ENCODE results near the gene LGSN. TPM values are rescaled to one million over a fixed set of nuclear protein-coding genes. Genes with fewer than 3 reads are reported as not detected.

LGSN gene
- total RNA-seq, 2 donors from 2014 or later: under 0.01 to 0.26 TPM

DNA sequence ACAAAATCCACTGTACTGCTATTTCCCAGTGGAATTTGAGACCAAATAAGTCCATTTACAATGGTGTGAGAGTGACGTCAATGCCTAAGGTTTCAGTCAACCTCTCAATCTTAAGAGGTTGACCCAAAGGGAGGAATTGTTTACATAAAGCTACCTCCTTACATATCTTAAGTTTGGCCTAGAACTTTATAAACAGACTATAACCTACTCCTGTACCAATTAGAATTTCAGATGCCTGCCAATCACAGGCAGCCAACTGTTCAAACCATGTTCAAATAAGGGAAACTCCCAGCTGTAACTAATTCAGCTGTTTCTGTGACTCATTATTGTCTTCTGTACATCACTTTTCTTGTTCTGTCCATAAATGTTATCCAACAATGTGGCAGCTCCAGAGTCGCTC is 14.5 kb downstream of the LGSN start:
- H3K27me3 ChIP-seq: no peaks in the 10 kb centered on the region
- 74 to 77% methylated on average over 2 of the region's 2 CpGs for WGBS, 2 donors
- H3K9me3 ChIP-seq: no peaks in the 10 kb centered on the region
- H3K4me1 ChIP-seq: no peaks in the 10 kb centered on the region
- DNase-seq (no peak), ATAC-seq (no peak)
- no peaks in the 10 kb centered on the region for H3K36me3 ChIP-seq (replicated peaks in 1 of 2; ENCODE audit: insufficient read depth in 1 of 2, low read depth in 2 of 2)
- TF ChIP-seq POLR2A (IDR thresholded peaks at IDR 0.05): no peak
- TF ChIP-seq, protein P1, sequence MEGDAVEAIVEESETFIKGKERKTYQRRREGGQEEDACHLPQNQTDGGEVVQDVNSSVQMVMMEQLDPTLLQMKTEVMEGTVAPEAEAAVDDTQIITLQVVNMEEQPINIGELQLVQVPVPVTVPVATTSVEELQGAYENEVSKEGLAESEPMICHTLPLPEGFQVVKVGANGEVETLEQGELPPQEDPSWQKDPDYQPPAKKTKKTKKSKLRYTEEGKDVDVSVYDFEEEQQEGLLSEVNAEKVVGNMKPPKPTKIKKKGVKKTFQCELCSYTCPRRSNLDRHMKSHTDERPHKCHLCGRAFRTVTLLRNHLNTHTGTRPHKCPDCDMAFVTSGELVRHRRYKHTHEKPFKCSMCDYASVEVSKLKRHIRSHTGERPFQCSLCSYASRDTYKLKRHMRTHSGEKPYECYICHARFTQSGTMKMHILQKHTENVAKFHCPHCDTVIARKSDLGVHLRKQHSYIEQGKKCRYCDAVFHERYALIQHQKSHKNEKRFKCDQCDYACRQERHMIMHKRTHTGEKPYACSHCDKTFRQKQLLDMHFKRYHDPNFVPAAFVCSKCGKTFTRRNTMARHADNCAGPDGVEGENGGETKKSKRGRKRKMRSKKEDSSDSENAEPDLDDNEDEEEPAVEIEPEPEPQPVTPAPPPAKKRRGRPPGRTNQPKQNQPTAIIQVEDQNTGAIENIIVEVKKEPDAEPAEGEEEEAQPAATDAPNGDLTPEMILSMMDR (IDR thresholded peaks at IDR 0.05): no peak
- H3K27ac ChIP-seq: no peak overlapping the region
- intact Hi-C loops (cut with DNase I): no loop called here
- no peak overlapping the region for H3K4me3 ChIP-seq

DNA sequence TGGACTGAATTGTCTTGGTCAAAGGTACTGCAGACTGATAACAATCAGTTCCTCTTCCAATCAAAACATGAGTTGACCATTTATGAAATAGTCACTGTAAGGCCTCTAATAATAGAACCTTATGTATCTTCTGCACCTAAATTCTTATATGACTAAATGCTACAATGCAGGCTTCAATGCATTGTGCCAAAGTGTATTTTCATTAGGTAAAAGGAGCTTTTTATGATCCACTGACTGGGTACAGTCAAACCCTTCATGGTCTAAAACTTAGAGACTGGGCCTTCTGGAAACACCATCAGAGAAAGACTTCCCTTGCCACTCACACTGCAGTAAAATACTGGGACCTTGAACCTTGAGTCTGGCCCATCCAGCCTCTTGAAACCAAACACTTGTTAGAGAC is 16.3 kb downstream of the LGSN start:
- Histone ChIP-seq H3K27me3 (no peaks in the 10 kb centered on the region), H3K36me3 (replicated peaks in 1 of 2; ENCODE audit: insufficient read depth in 1 of 2, low read depth in 2 of 2) (no peaks in the 10 kb centered on the region), H3K4me1 (no peaks in the 10 kb centered on the region), H3K4me3 (no peak overlapping the region), H3K27ac (no peak overlapping the region), H3K9me3 (no peaks in the 10 kb centered on the region)
- intact Hi-C loops (cut with DNase I): no loop called here
- TF ChIP-seq, protein P1 (IDR thresholded peaks at IDR 0.05): no peak
- TF ChIP-seq POLR2A (IDR thresholded peaks at IDR 0.05): no peak
- ATAC-seq (no peak), DNase-seq (no peak)

DNA sequence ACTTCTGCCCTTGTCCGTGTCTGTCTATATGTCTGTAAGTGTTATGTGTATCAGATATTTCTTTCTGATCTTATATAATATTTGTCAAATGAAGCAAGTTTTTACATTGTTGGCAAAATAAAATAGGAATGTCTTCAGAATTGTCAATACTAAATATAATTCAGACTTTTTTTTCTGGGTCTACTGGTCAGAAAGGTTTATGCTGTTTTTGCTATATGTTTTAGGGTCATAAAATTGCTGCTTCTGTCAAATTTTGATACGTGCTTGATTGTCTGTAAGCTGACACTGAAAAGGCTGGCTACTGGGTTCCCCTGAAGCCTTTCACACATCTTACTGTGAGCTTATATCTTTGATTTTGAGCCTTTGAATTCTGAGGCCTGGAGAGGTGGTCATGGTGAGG is 20.1 kb downstream of the LGSN start:
- WGBS, 2 donors: 83 to 89% methylated on average over 2 of the region's 2 CpGs
- Histone ChIP-seq H3K27me3 (no peaks in the 10 kb centered on the region), H3K27ac (no peak overlapping the region), H3K9me3 (no peaks in the 10 kb centered on the region), H3K4me3 (no peak overlapping the region), H3K36me3 (replicated peaks in 1 of 2; ENCODE audit: insufficient read depth in 1 of 2, low read depth in 2 of 2) (no peaks in the 10 kb centered on the region), H3K4me1 (no peaks in the 10 kb centered on the region)
- intact Hi-C loops (cut with DNase I): no loop called here
- DNase-seq (no peak), ATAC-seq (no peak)
- TF ChIP-seq POLR2A (IDR thresholded peaks at IDR 0.05): no peak
- TF ChIP-seq, protein P1 (IDR thresholded peaks at IDR 0.05): no peak

DNA sequence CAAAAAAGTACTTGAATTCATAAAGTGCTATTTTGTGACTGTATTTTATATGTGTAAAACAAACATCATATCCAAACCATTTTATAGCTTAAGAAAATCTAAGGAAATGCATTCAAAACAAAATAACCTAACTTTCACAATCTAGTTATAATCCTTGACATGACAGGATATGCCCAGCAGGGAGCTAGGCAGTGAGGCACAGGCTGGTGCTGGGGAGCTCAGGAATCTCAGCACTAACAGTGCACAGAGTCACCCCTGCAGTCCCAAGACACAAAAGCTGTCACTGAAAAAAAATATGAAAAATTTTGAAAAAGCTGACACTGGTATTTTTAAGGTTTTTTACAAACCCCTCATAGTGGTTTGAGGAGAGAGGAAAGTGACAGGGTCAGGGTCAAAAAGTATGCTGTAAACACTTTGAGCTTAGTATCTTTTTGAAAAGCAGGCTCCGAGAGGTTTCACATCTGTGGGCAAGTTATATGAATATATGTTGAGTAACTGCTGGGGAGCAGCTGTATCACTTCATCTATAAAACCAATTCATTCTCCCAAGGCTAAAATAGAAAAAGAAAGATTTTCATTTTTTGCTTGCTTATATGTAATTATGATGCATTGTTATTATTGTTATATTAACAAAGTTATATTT is 24.1 kb downstream of the LGSN start:
- Histone ChIP-seq H3K27ac (no peak overlapping the region), H3K4me1 (no peaks in the 10 kb centered on the region), H3K36me3 (replicated peaks in 1 of 2; ENCODE audit: insufficient read depth in 1 of 2, low read depth in 2 of 2) (no peaks in the 10 kb centered on the region), H3K9me3 (no peaks in the 10 kb centered on the region), H3K4me3 (no peak overlapping the region), H3K27me3 (no peaks in the 10 kb centered on the region)
- 25 to 72% methylated on average over 1 of the region's 1 CpG for WGBS, 2 donors
- no peak for ATAC-seq
- no peak for DNase-seq
- TF ChIP-seq POLR2A (IDR thresholded peaks at IDR 0.05): no peak
- TF ChIP-seq, protein P1 (IDR thresholded peaks at IDR 0.05): no peak
- intact Hi-C loops (cut with DNase I): no loop called here

DNA sequence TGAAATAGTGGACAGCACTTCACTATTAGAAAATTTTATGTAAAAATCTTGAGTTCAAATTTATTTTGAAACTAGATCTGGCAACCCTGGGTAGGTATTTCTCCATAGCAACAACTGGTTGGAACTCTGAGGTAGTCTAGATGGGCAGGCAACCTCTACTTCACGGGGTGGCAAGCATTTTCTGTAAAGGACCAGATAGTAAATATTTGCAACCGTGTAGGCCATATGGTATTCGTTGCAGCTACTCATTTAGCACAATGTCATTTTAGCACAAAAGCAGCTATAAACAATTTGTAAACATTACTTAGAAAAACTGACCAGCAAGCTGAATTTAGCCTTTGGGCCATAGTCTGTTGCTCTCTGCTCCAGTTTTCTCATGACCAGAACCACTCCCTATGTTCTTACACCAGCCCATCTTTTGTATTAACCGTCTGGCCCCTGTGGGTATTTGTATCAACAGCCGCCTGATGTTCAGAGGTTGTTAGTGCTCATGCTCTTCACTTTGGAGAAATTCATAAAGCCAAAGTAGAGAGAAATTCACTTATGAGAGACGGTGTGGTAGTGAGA is 29.2 kb downstream of the LGSN start:
- no peak overlapping the region for H3K4me3 ChIP-seq
- H3K4me1 ChIP-seq: no peaks in the 10 kb centered on the region
- no peak for TF ChIP-seq POLR2A (IDR thresholded peaks at IDR 0.05)
- TF ChIP-seq, protein P1 (IDR thresholded peaks at IDR 0.05): no peak
- intact Hi-C loops (cut with DNase I): no loop called here
- H3K9me3 ChIP-seq: no peaks in the 10 kb centered on the region
- no peaks in the 10 kb centered on the region for H3K27me3 ChIP-seq
- H3K27ac ChIP-seq: no peak overlapping the region
- ATAC-seq (no peak), DNase-seq (no peak)
- WGBS, 2 donors: 82 to 85% methylated on average over 6 of the region's 6 CpGs
- no peaks in the 10 kb centered on the region for H3K36me3 ChIP-seq (replicated peaks in 1 of 2; ENCODE audit: insufficient read depth in 1 of 2, low read depth in 2 of 2)

All from body of pancreas (tissue), 4 donors.